PC-3 (cell line): ENCODE data around the gene NPFF. TPM values are rescaled to one million over a fixed set of nuclear protein-coding genes. Genes with fewer than 3 reads are reported as not detected.

Experiments
- ATAC-seq: fragments of 200-7000 bp; cut with Tn5 transposase; 2 replicates; pipeline ENCODE4 v1.9.1; 2020; ENCODE audit warnings: mild to moderate bottlenecking, moderate library complexity
- BruUV-seq: library from RNA; stranded (reverse); fragments of 400-500 nt; replicated peaks from 2 replicates; lab custom pipeline; 2021; lab: Mats Ljungman, UMichigan
- CTCF ChIA-PET: fragments of 300-600 bp; sonication (Branson Sonifier 250); formaldehyde crosslinking; loops from one replicate; lab custom pipeline; 2022; ENCODE audit warnings: antibody characterized with exemption; lab: Charles Lee
- POLR2A ChIA-PET: fragments of 300-600 bp; sonication (Branson Sonifier 250); formaldehyde crosslinking; loops from one replicate; lab custom pipeline; 2022; ENCODE audit warnings: antibody characterized with exemption; ENCODE audit not compliant: unreplicated experiment; lab: Charles Lee
- DNase-seq: peaks from one replicate; pipeline ENCODE4 v3.0.0-alpha.2; 2015
- H2AFZ ChIP-seq: fragments of 300-600 bp; sonication (generic); 2 replicates; pipeline ENCODE4 v1.6.0; 2016; ENCODE audit warnings: antibody characterized with exemption, low read length
- H3F3A ChIP-seq: fragments of 300-600 bp; sonication (generic); one replicate; pipeline ENCODE4 v1.6.0; 2017; ENCODE audit warnings: antibody characterized with exemption, low read length, control low read depth, mild to moderate bottlenecking; ENCODE audit not compliant: unreplicated experiment
- H3K27ac ChIP-seq: fragments of 300-600 bp; sonication (generic); 2 replicates; pipeline ENCODE4 v1.5.1; 2016; ENCODE audit warnings: mild to moderate bottlenecking, low read length
- H3K27me3 ChIP-seq: fragments of 300-600 bp; sonication (generic); 2 replicates; pipeline ENCODE4 v1.6.1; 2016; ENCODE audit warnings: low read length, mixed read lengths
- H3K36me3 ChIP-seq: fragments of 300-600 bp; sonication (generic); 2 replicates; pipeline ENCODE4 v1.6.1; 2016; ENCODE audit warnings: low read depth, mixed run types, low read length, mixed read lengths
- H3K4me1 ChIP-seq: fragments of 300-600 bp; sonication (generic); 2 replicates; pipeline ENCODE4 v1.5.1; 2016; ENCODE audit warnings: low read length; ENCODE audit not compliant: insufficient read depth
- H3K4me2 ChIP-seq: fragments of 300-600 bp; sonication (generic); 2 replicates; pipeline ENCODE4 v1.6.0; 2016; ENCODE audit warnings: low read length
- H3K4me3 ChIP-seq: fragments of 300-600 bp; sonication (generic); 2 replicates; pipeline ENCODE4 v1.5.1; 2016; ENCODE audit warnings: mild to moderate bottlenecking, low read length, mixed read lengths
- H3K79me2 ChIP-seq: fragments of 300-600 bp; sonication (generic); 2 replicates; pipeline ENCODE4 v1.6.1; 2017; ENCODE audit warnings: low read length, mixed read lengths
- H3K9ac ChIP-seq: fragments of 300-600 bp; sonication (generic); 2 replicates; pipeline ENCODE4 v1.6.0; 2016; ENCODE audit warnings: mild to moderate bottlenecking, low read length
- H3K9me2 ChIP-seq: fragments of 300-600 bp; sonication (generic); replicated peaks from 2 replicates; pipeline ENCODE4 v1.6.1; 2016; ENCODE audit warnings: mixed run types, low read length, mixed read lengths
- H3K9me3 ChIP-seq: fragments of 300-600 bp; sonication (generic); 2 replicates; pipeline ENCODE4 v1.6.1; 2016; ENCODE audit warnings: low read length, mixed read lengths
- H4K20me1 ChIP-seq: fragments of 300-600 bp; sonication (generic); 2 replicates; pipeline ENCODE4 v1.6.1; 2016; ENCODE audit warnings: low read length, mixed read lengths
- EZH2 ChIP-seq: fragments of 300-600 bp; sonication (generic); IDR thresholded peaks from one replicate; pipeline ENCODE4 v1.6.1; 2017; ENCODE audit warnings: antibody characterized with exemption, mild to moderate bottlenecking, low read length; ENCODE audit not compliant: unreplicated experiment
- EZH2phosphoT487 ChIP-seq: fragments of 300-600 bp; sonication (generic); IDR thresholded peaks from 2 replicates; pipeline ENCODE4 v1.6.1; 2018; ENCODE audit warnings: mild to moderate bottlenecking, antibody characterized with exemption, low read length, borderline replicate concordance
- intact Hi-C: fragments of 100-400 bp; cut with micrococcal nuclease; formaldehyde crosslinking; loops from 2 replicates; pipeline ENCODE4 v1.9.0; 2023
- total RNA-seq: library from RNA; depleted of rRNA; stranded (reverse); fragments of >200 nt; gene quantifications from 2 replicates; pipeline ENCODE4 v1.2.3, GENCODE V29; 2014
- TF ChIP-seq, protein P1 (sequence below): fragments of 300-600 bp; sonication (generic); conservative IDR thresholded peaks from 2 replicates; pipeline ENCODE4 v1.5.1; 2017; ENCODE audit warnings: antibody characterized with exemption, low read depth, mild to moderate bottlenecking, low read length

NPFF gene
- total RNA-seq, 1 experiment from 2014 or later = not detected

DNA sequence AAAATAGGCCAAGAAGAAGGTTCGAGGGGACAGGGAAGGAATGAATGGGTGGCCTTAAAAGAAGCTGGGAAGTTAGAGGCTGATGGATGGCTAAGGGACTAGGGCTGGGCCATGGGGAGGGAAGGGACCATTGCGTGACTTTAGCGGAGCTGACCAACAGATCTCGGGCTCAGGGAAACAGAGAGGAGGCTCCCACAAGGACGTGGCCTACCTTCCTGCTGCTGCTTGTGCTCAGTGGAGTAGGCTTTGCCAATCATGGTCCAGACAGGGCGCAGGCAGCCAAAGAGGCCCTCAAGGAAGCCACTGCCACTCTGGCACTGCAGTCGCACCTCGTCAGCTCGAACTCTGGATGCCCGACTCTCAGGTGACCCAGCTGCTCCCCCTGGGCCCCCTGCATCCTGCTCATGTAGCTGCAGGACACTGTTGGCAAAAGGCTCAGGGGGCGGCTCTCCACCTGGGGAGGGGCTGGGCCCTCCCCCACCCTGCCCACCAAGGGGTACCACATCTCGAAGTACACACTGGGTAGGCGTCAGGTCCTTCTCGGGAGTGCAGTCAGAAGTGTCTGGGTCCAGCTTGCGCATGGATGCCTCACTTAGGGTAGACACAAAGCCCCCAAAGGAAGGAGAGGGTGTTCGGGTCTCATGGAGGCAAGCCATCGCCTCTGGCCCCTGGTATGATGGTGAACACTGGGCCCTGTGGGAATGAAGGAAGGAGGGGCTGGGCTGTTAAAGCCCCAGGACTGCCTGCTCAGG lies 20.4 kb downstream of the NPFF start:
- no peak for ATAC-seq
- Histone ChIP-seq H3K9me2 (no peaks in the 10 kb centered on the region), H3K4me1 (no peaks in the 10 kb centered on the region), H3F3A (peaks cover 12% of the 10 kb centered on the region), H3K9me3 (no peaks in the 10 kb centered on the region), H3K9ac (no peak overlapping the region), H4K20me1 (0 out of 2 replicates have a peak, but pooled peaks cover 4% of the 10 kb centered on the region), H3K36me3 (peaks cover 20% of the 10 kb centered on the region; the same call in 1 of the 2 replicates), H3K27ac (no peak overlapping the region), H3K4me2 (no peak overlapping the region), H3K27me3 (no peaks in the 10 kb centered on the region), H2AFZ (no peak overlapping the region), H3K79me2 (no peaks in the 10 kb centered on the region), H3K4me3 (no peak overlapping the region)
- intact Hi-C loops = no loop called here
- ChIA-PET CTCF (no interaction called here), POLR2A (no interaction called here)
- no TSS peak for BruUV-seq
- no peak for DNase-seq
- TF ChIP-seq, protein P1, sequence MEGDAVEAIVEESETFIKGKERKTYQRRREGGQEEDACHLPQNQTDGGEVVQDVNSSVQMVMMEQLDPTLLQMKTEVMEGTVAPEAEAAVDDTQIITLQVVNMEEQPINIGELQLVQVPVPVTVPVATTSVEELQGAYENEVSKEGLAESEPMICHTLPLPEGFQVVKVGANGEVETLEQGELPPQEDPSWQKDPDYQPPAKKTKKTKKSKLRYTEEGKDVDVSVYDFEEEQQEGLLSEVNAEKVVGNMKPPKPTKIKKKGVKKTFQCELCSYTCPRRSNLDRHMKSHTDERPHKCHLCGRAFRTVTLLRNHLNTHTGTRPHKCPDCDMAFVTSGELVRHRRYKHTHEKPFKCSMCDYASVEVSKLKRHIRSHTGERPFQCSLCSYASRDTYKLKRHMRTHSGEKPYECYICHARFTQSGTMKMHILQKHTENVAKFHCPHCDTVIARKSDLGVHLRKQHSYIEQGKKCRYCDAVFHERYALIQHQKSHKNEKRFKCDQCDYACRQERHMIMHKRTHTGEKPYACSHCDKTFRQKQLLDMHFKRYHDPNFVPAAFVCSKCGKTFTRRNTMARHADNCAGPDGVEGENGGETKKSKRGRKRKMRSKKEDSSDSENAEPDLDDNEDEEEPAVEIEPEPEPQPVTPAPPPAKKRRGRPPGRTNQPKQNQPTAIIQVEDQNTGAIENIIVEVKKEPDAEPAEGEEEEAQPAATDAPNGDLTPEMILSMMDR = no peak
- no peak for TF ChIP-seq EZH2phosphoT487

DNA sequence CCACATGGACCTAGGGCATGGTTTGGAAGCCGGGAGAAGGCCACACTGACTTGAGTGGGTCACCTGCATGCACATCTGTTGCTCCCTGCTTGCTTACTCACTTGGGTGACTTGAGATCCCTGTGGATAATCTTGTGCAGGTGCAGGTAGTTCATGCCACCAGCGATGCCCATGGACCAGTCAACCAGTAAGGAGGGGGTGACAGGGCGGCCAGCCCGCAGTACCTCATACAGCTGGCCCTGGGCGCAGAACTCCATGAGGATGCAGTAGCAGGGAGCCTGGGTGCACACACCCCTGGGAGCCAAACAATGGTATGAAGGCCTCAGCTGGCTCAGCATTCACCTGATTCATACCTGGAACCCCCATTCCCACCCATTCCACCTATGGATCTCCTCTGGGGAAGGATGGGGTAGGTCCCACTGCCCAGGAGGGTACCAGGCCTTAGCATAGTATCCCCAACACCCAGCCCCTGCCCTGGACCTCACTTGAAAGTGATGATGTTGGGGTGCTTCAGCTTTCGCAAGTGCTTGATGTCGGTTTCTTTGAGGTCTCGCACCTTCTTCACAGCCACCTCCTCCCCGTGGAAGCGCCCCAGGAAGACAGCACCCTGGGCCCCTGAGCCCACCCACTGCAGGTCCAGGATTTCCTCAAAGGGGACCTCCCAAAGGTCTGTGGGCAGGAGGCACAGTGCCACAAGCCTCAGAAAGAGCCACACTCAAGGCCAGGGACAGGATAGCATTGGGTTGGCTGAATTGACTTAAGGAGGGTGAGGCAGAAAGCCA lies 21.1 kb downstream of the NPFF start:
- ChIA-PET POLR2A (no interaction called here), CTCF (no interaction called here)
- no peak overlapping the region for H3K27ac ChIP-seq
- H3F3A ChIP-seq = peaks cover 16% of the 10 kb centered on the region
- H3K4me1 ChIP-seq = no peaks in the 10 kb centered on the region
- ATAC-seq (no peak), DNase-seq (no peak)
- TF ChIP-seq, protein P1 = no peak
- TF ChIP-seq EZH2 (no peak), EZH2phosphoT487 (no peak)
- no peak overlapping the region for H3K4me2 ChIP-seq
- H3K36me3 ChIP-seq = peaks cover 25% of the 10 kb centered on the region; the same call in 1 of the 2 replicates
- no TSS peak for BruUV-seq
- intact Hi-C loops = no loop called here
- no peak overlapping the region for H2AFZ ChIP-seq
- H3K9ac ChIP-seq = no peak overlapping the region
- no peaks in the 10 kb centered on the region for H3K79me2 ChIP-seq
- 0 out of 2 replicates have a peak, but pooled peaks cover 9% of the 10 kb centered on the region for H4K20me1 ChIP-seq
- H3K27me3 ChIP-seq = no peaks in the 10 kb centered on the region
- no peaks in the 10 kb centered on the region for H3K9me2 ChIP-seq
- no peak overlapping the region for H3K4me3 ChIP-seq
- no peaks in the 10 kb centered on the region for H3K9me3 ChIP-seq
